Measurements from ENCODE around the gene ZSCAN10. TPM values are rescaled to one million over a fixed set of nuclear protein-coding genes. Genes with fewer than 3 reads are reported as not detected.

Gene ZSCAN10
- total RNA-seq, 1 experiment from 2014 or later = 0.76 TPM

- Histone ChIP-seq H4K20me1 (ENCODE audit: insufficient read depth) (no peaks in the 10 kb centered on the region), H3K4me3 (replicated peaks in 1 of 2; ENCODE audit: low read depth in 1 of 2, low read length in 2 of 2) (peak overlapping the region; percentile 56 to 79), H3K9me3 (ENCODE audit: control insufficient read depth in 1 of 2, insufficient read depth in 1 of 2, low read depth in 1 of 2, low read length in 2 of 2) (no peaks in the 10 kb centered on the region), H3K4me1 (ENCODE audit: control insufficient read depth in 1 of 2, insufficient read depth in 2 of 2, low read length in 2 of 2) (peaks cover 5 to 52% of the 10 kb centered on the region in 2 experiments), H3K4me2 (ENCODE audit: low read length) (peak overlapping the region; percentile 99), H3K9me2 (ENCODE audit: insufficient read depth) (no peaks in the 10 kb centered on the region), H3K27ac (ENCODE audit: low read depth, low read length) (no peak overlapping the region; the same call in 1 of the 2 replicates), H2AFZ (ENCODE audit: low read depth, low read length, poor library complexity, severe bottlenecking) (no peak overlapping the region), H3K79me2 (ENCODE audit: insufficient read depth, low read length) (no peaks in the 10 kb centered on the region), H3K36me3 (ENCODE audit: control insufficient read depth in 1 of 2, insufficient read depth in 2 of 2, low read length in 2 of 2) (no peaks in the 10 kb centered on the region), H3K27me3 (ENCODE audit: insufficient read depth, low read length) (no peaks in the 10 kb centered on the region), H3K9ac (ENCODE audit: low read length) (peak overlapping the region; percentile 81)
- DNase-seq (ENCODE audit: low read depth, low spot score) (no peak), ATAC-seq (peak; percentile 8; the same call in 1 of the 2 replicates)
- CTCF ChIA-PET = interaction anchor here (4.3 kb wide), 1 partner anchor 12 kb away, joined by 16 read pairs; no protein-coding TSS in a partner anchor
- TF ChIP-seq TCF7L2 (IDR thresholded peaks at IDR 0.05; ENCODE audit: borderline replicate concordance, extremely low read depth, insufficient read depth, insufficient read length) (no peak), CEBPB (IDR thresholded peaks at IDR 0.05; ENCODE audit: low read depth) (no peak), POLR2A (IDR thresholded peaks at IDR 0.05; ENCODE audit: borderline replicate concordance, extremely low read depth, insufficient read depth, insufficient read length) (no peak), FOSL1 (IDR thresholded peaks at IDR 0.05; ENCODE audit: low read depth) (no peak)
- RAD21 ChIA-PET (ENCODE audit: low non-redundant PET in 1 of 2, low total read pairs in 2 of 2, uncharacterized antibody in 2 of 2, unreplicated experiment in 2 of 2) = no interaction called here
- intact Hi-C loops (cut with micrococcal nuclease) = no loop called here
- POLR2A ChIA-PET = interaction anchor here (2.3 kb wide), 1 partner anchor 12 kb away, joined by 6 read pairs; no protein-coding TSS in a partner anchor
- BruUV-seq (replicated peaks) = no TSS peak
Observed at GRCh38 chr16:3046641-3047386, 52.3 kb downstream of the ZSCAN10 start.

- no peak for DNase-seq (ENCODE audit: low read depth, low spot score)
- RAD21 ChIA-PET (ENCODE audit: low non-redundant PET in 1 of 2, low total read pairs in 2 of 2, uncharacterized antibody in 2 of 2, unreplicated experiment in 2 of 2) = no interaction called here
- Histone ChIP-seq H3K4me2 (ENCODE audit: low read length) (peak within 1 kb of the TSS; percentile 99), H3K79me2 (ENCODE audit: insufficient read depth, low read length) (no peaks in the 10 kb centered on the region), H4K20me1 (ENCODE audit: insufficient read depth) (no peaks in the 10 kb centered on the region), H3K4me3 (replicated peaks in 1 of 2; ENCODE audit: low read depth in 1 of 2, low read length in 2 of 2) (peak within 1 kb of the TSS; percentile 56 to 79), H3K9ac (ENCODE audit: low read length) (peak within 1 kb of the TSS; percentile 81), H3K27ac (ENCODE audit: low read depth, low read length) (peak within 1 kb of the TSS; percentile 52; the same call in 1 of the 2 replicates), H3K27me3 (ENCODE audit: insufficient read depth, low read length) (no peaks in the 10 kb centered on the region), H3K4me1 (ENCODE audit: control insufficient read depth in 1 of 2, insufficient read depth in 2 of 2, low read length in 2 of 2) (peaks cover 10 to 56% of the 10 kb centered on the region in 2 experiments), H3K9me2 (ENCODE audit: insufficient read depth) (no peaks in the 10 kb centered on the region), H3K9me3 (ENCODE audit: control insufficient read depth in 1 of 2, insufficient read depth in 1 of 2, low read depth in 1 of 2, low read length in 2 of 2) (no peaks in the 10 kb centered on the region), H3K36me3 (ENCODE audit: control insufficient read depth in 1 of 2, insufficient read depth in 2 of 2, low read length in 2 of 2) (no peaks in the 10 kb centered on the region), H2AFZ (ENCODE audit: low read depth, low read length, poor library complexity, severe bottlenecking) (peak within 1 kb of the TSS; percentile 9)
- intact Hi-C loops (cut with micrococcal nuclease) = no loop called here
- CTCF ChIA-PET = interaction anchor here (2.0 kb wide), 1 partner anchor 15 kb away, joined by 10 read pairs; no protein-coding TSS in a partner anchor
- POLR2A ChIA-PET = interaction anchor here (1.0 kb wide), 1 partner anchor 25 kb away, joined by 3 read pairs; no protein-coding TSS in a partner anchor
- peak; percentile 65 for ATAC-seq
- BruUV-seq (replicated peaks) = no TSS peak
- TF ChIP-seq SIN3A (IDR thresholded peaks at IDR 0.05; ENCODE audit: low read depth) (no peak), ZFX (IDR thresholded peaks at IDR 0.05) (peak; percentile 54; the same call in 1 of the 2 replicates), YY1 (IDR thresholded peaks at IDR 0.05; ENCODE audit: extremely low read depth, insufficient replicate concordance, low read depth, low read length) (no peak), EGR1 (IDR thresholded peaks at IDR 0.05; ENCODE audit: low read depth) (no peak), TCF7L2 (IDR thresholded peaks at IDR 0.05; ENCODE audit: borderline replicate concordance, extremely low read depth, insufficient read depth, insufficient read length) (no peak), CBX3 (IDR thresholded peaks at IDR 0.05; ENCODE audit: low read depth) (no peak), MAX (IDR thresholded peaks at IDR 0.05) (peak; percentile 68; the same call in 1 of the 2 replicates), ZBTB33 (IDR thresholded peaks at IDR 0.05; ENCODE audit: extremely low read depth, insufficient replicate concordance, low read length) (no peak), POLR2AphosphoS5 (IDR thresholded peaks at IDR 0.05; ENCODE audit: low read depth, low read length) (peak; percentile 51; the same call in 1 of the 2 replicates), CEBPB (IDR thresholded peaks at IDR 0.05; ENCODE audit: low read depth) (no peak), ZNF274 (IDR thresholded peaks at IDR 0.05; ENCODE audit: low read depth, low read length) (no peak), SP1 (IDR thresholded peaks at IDR 0.05; ENCODE audit: low read depth) (no peak), JUND (IDR thresholded peaks at IDR 0.05) (no peak)
Observed at GRCh38 chr16:3045758-3046640, 53.1 kb downstream of the ZSCAN10 start, which contains the start of gene MMP25. MMP25 (plus strand) TSS chr16:3046561; CDS start chr16:3046918, 357 bp downstream.

Data from HCT116 (cell line).